K562 (cell line): ENCODE results near the gene HOXC5. TPM values are rescaled to one million over a fixed set of nuclear protein-coding genes. Genes with fewer than 3 reads are reported as not detected.
A peak's percentile ranks its signal among the peaks of the same experiment; 100 is the strongest.

Experiments
- ATAC-seq: fragments of 200-7000 bp; cut with Tn5 transposase; 3 replicates; pipeline ENCODE4 v1.9.1; 2020; ENCODE audit warnings: moderate library complexity
- BruUV-seq: library from RNA; stranded (reverse); fragments of 400-500 nt; replicated peaks from 2 replicates; lab custom pipeline; 2021; lab: Mats Ljungman, UMichigan
- CTCF ChIA-PET: fragments of 300-600 bp; formaldehyde crosslinking; extraction: SDS; loops from one replicate; lab custom pipeline; 2021; ENCODE audit warnings: low intra/inter-chr PET ratio; lab: Yijun Ruan, JAX
- POLR2A ChIA-PET: fragments of 300-600, 350-650 bp; sonication (Branson Sonifier 250); formaldehyde crosslinking; extraction: SDS; loops from one replicate; lab custom pipeline; 2021; ENCODE audit warnings: antibody characterized with exemption, inconsistent platforms; lab: Yijun Ruan, JAX
- DNase-seq, 4 experiments: peaks; one replicate each; pipeline versions ENCODE4 v3.0.0 to v3.0.0-alpha.2; 2011 to 2018; ENCODE audit warnings: low spot score in 3 of 4, mixed read lengths in 3 of 4; ENCODE audit errors: extremely low read depth in 1 of 4
- FAIRE-seq: peaks from 2 replicates; lab custom pipeline; 2011; peaks lifted over from hg19 to GRCh38; lab: Jason Lieb, UNC
- H2AFZ ChIP-seq: 2 replicates; pipeline ENCODE4 v1.6.0; 2011; ENCODE audit warnings: low read depth, low read length, control low read depth, inconsistent platforms
- H3K27ac ChIP-seq: fragments of 200-600 bp; 3 replicates; pipeline ENCODE4 v1.8.0; 2011; ENCODE audit warnings: low read depth, mild to moderate bottlenecking, control low read depth, inconsistent platforms, low read length, moderate library complexity, mixed read lengths; ENCODE audit errors: extremely low read depth
- H3K27me3 ChIP-seq, 2 experiments: fragments of 300-600 bp in 1 of 2; 2 replicates in 1 of 2; 3 replicates in 1 of 2; pipeline versions ENCODE4 v1.6.0 to v1.8.0; 2011; ENCODE audit warnings: inconsistent platforms in 2 of 2, low read length in 2 of 2, mild to moderate bottlenecking in 1 of 2, mixed read lengths in 1 of 2, moderate library complexity in 1 of 2; ENCODE audit not compliant: control insufficient read depth in 2 of 2, insufficient read depth in 2 of 2
- H3K36me3 ChIP-seq: fragments of 300-600 bp; 3 replicates; pipeline ENCODE4 v1.8.0; 2011; ENCODE audit warnings: mild to moderate bottlenecking, low read length, inconsistent platforms; ENCODE audit not compliant: control insufficient read depth, insufficient read depth
- H3K4me1 ChIP-seq, 2 experiments: fragments of 200-600 bp in 1 of 2; replicated peaks in 1 of 2; 2 replicates in 1 of 2; 3 replicates in 1 of 2; pipeline versions ENCODE4 v1.5.1 to v1.8.0; 2011; ENCODE audit warnings: inconsistent platforms in 2 of 2, low read length in 2 of 2, mild to moderate bottlenecking in 1 of 2, mixed read lengths in 1 of 2, moderate library complexity in 1 of 2; ENCODE audit not compliant: control insufficient read depth in 2 of 2, insufficient read depth in 2 of 2
- H3K4me2 ChIP-seq: 2 replicates; pipeline ENCODE4 v1.6.1; 2011; ENCODE audit warnings: low read length, control low read depth, inconsistent platforms, mixed read lengths; ENCODE audit not compliant: insufficient read depth
- H3K4me3 ChIP-seq: fragments of 200-600 bp; sonication (generic), shearing (Covaris generic); 2 replicates; pipeline ENCODE4 v1.5.1; 2016; ENCODE audit warnings: control low read depth, inconsistent platforms
- H3K79me2 ChIP-seq: fragments of 200-600 bp; 3 replicates; pipeline ENCODE4 v1.8.0; 2011; ENCODE audit warnings: low read length, inconsistent platforms; ENCODE audit not compliant: control insufficient read depth, insufficient read depth
- H3K9ac ChIP-seq, 2 experiments: 2 replicates each; pipeline versions ENCODE4 v1.6.0 to v1.6.1; 2011; ENCODE audit warnings: low read depth in 2 of 2, low read length in 2 of 2, control low read depth in 1 of 2, inconsistent platforms in 1 of 2, mild to moderate bottlenecking in 1 of 2, mixed read lengths in 1 of 2; ENCODE audit not compliant: insufficient read depth in 1 of 2
- H3K9me1 ChIP-seq: one replicate; pipeline ENCODE4 v1.6.0; 2011; ENCODE audit warnings: inconsistent platforms, mild to moderate bottlenecking, low read length, moderate library complexity; ENCODE audit not compliant: control insufficient read depth, insufficient read depth
- H3K9me3 ChIP-seq: replicated peaks from 2 replicates; pipeline ENCODE4 v1.5.1; 2011; ENCODE audit warnings: low read depth, low read length, inconsistent platforms; ENCODE audit not compliant: control insufficient read depth, insufficient read depth
- H4K20me1 ChIP-seq: replicated peaks from 2 replicates; pipeline ENCODE4 v1.6.1; 2011; ENCODE audit warnings: low read length, inconsistent platforms, mixed read lengths; ENCODE audit not compliant: control insufficient read depth, insufficient read depth
- CBX2 ChIP-seq: fragments of 200-600 bp; sonication (generic); IDR thresholded peaks from one replicate; pipeline ENCODE4 v1.6.1; 2012; ENCODE audit warnings: mild to moderate bottlenecking, low read length, inconsistent platforms; ENCODE audit not compliant: insufficient read depth, poor library complexity, severe bottlenecking
- EGR1 ChIP-seq: fragments of 450-650 bp; conservative IDR thresholded peaks from 2 replicates; pipeline ENCODE4 v1.6.1; 2017; ENCODE audit warnings: mild to moderate bottlenecking
- GABPB2 ChIP-seq: fragments of 250-450 bp; sonication (Bioruptor Pico); conservative IDR thresholded peaks from 2 replicates; pipeline ENCODE4 v1.5.1; 2021; ENCODE audit warnings: mild to moderate bottlenecking
- KAT2B ChIP-seq: IDR thresholded peaks from one replicate; pipeline ENCODE4 v1.6.1; 2012; ENCODE audit warnings: low read depth, mild to moderate bottlenecking, control low read depth, inconsistent platforms, low read length, moderate library complexity
- NCOA2 ChIP-seq, 2 experiments: fragments of 450-650 bp; IDR thresholded peaks; 2 replicates each; pipeline ENCODE4 v1.6.1; 2018; ENCODE audit warnings: mild to moderate bottlenecking in 2 of 2, moderate library complexity in 1 of 2; ENCODE audit not compliant: partially characterized antibody in 2 of 2
- POLR2AphosphoS2 ChIP-seq: IDR thresholded peaks from 2 replicates; pipeline ENCODE4 v1.6.1; 2012; ENCODE audit warnings: low read length, improper control_type of control experiment
- TCF7L2 ChIP-seq: fragments of 150-350 bp; IDR thresholded peaks from 2 replicates; pipeline ENCODE4 v1.6.1; 2016; ENCODE audit warnings: low read depth, mild to moderate bottlenecking, low read length, moderate library complexity
- ZNF444 ChIP-seq: fragments of 250-450 bp; sonication (Bioruptor Pico); IDR thresholded peaks from 2 replicates; pipeline ENCODE4 v1.4.0; 2020; ENCODE audit warnings: mild to moderate bottlenecking, moderate library complexity
- WGBS: fragments of 100-300 bp; shearing (Covaris generic); methylation state at CpG from one replicate; pipeline ENCODE4 v1.1.6; 2016; ENCODE audit warnings: low coverage, mixed read lengths; ENCODE audit not compliant: insufficient coverage; ENCODE audit errors: missing lambda C conversion rate; 5-methylcytosine and 5-hydroxymethylcytosine counted together
- in situ Hi-C: fragments of 300-500 bp; cut with MboI; formaldehyde crosslinking; loops from 4 replicates; pipeline ENCODE4 v1.15.0; 2018; ENCODE audit warnings: inconsistent platforms, mixed read lengths
- intact Hi-C: fragments of 100-400 bp; cut with micrococcal nuclease; formaldehyde crosslinking; loops from 2 replicates; pipeline ENCODE4 v1.14.2; 2022
- polyA plus RNA-seq, 8 experiments: library from polyadenylated mRNA; depleted of rRNA in 4 of 8; stranded (reverse) in 5 of 8; unstranded in 3 of 8; fragments of >200 nt; fragmentation: Nextera tagmentation in 2 of 8; fragmentation: Illumina TruSeq in 1 of 8; extraction: Ambion mirVana in 2 of 8; extraction: Trizol in 1 of 8; gene quantifications; 2 replicates each; pipeline versions ENCODE4 v1.2.1 to v1.2.3, GENCODE V29; 2011 to 2014; ENCODE audit warnings: inconsistent platforms in 1 of 8, missing spikeins in 1 of 8
- total RNA-seq, 7 experiments: library from RNA; depleted of rRNA in 6 of 7; stranded (reverse); fragments of >200 nt in 6 of 7; fragmentation: Illumina TruSeq in 2 of 7; extraction: Trizol in 2 of 7; gene quantifications; 2 replicates each; pipeline versions ENCODE4 v1.2.1 to v1.2.3, GENCODE V29; 2011 to 2021; ENCODE audit warnings: low replicate concordance in 1 of 7

HOXC5 gene
- total and polyA plus RNA-seq, 9 of the 15 experiments (the other 6 are each of a cell fraction or from before 2014, with no cell fraction given), result 0.10 to 0.44 (median 0.18) TPM; not detected in 4

- no TSS peak for BruUV-seq
- H3K27ac ChIP-seq, result no peak overlapping the region
- FAIRE-seq (no peak), ATAC-seq (no peak), DNase-seq (no peak)
- peaks cover 67 to 69% of the 10 kb centered on the region in 2 experiments for H3K27me3 ChIP-seq
- intact Hi-C loops, result no loop called here
- ChIA-PET CTCF (no interaction called here), POLR2A (interaction anchor here (1.5 kb wide), 1 partner anchor 9 kb away, joined by 7 read pairs; no protein-coding TSS in a partner anchor)
- 0 out of 2 replicates have a peak, but pooled peaks cover 2% of the 10 kb centered on the region for H4K20me1 ChIP-seq
- H3K9ac ChIP-seq, result no peak overlapping the region
- no peak for TF ChIP-seq GABPB2 (CRISPR knock-in tag)
- no peak for TF ChIP-seq NCOA2 (IDR thresholded peaks at IDR 0.05; ENCODE audit: partially characterized antibody in 2 of 2)
- WGBS, result 0% methylated on average over 2 of the region's 2 CpGs
- H3K79me2 ChIP-seq, result no peaks in the 10 kb centered on the region
- H2AFZ ChIP-seq, result no peak overlapping the region
- H3K9me3 ChIP-seq, result no peaks in the 10 kb centered on the region
- no peak overlapping the region for H3K4me2 ChIP-seq
- in situ Hi-C loops, result no loop called here
- H3K4me3 ChIP-seq, result no peak overlapping the region
- peaks cover 0 to 17% of the 10 kb centered on the region in 2 experiments; a peak in 2 of 5 replicates for H3K4me1 ChIP-seq
- H3K9me1 ChIP-seq, result no peaks in the 10 kb centered on the region
- H3K36me3 ChIP-seq, result no peaks in the 10 kb centered on the region
Measured at GRCh38 chr12:54050482-54050810, 17.6 kb downstream of the HOXC5 start.

DNA sequence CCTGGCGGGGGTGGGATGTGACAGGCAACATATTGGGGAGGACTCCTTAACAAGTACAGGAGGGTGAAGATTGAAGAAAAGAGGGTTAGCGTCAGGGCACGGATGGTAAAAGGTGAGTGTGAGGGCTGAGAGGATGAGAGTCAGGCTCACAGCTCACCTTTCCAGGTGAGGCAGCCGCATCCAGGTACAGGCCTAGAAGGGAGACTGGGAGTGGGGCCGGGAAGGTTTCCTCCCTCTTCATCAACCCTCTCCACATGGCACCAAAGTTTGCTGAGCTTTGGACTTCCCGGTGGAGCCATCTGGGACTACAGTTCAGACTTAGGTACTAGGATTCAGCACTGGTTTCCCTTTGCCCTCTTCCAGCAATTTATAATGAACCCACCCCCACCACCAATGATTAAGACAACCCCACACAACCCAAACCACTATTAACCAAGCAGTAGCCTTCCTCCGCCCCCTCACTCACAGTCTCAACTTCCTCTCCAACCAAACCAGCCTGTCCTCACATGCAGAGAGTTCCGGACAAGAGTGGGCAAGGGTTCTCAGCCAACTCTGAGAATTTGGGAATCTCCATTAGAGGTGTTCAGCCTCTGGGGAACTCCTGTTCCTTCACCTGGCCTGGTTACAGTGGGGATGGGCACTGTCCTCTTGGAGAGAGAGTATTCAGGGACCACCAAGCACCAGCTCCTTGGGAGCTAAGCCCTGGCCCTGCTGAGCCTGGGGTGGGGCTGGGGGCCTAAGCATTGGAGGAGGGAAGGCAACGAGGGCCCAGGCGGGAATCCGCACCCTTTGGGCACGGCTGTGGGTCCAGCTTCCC lies 18.4 kb downstream of the HOXC5 start:
- TF ChIP-seq POLR2AphosphoS2, result no peak
- peak; percentile 48 for TF ChIP-seq EGR1
- no peak for TF ChIP-seq KAT2B
- TF ChIP-seq CBX2, result peak; percentile 60
- no peak for TF ChIP-seq TCF7L2
- no peak for TF ChIP-seq ZNF444 (CRISPR knock-in tag)
- CTCF ChIA-PET, result no interaction called here
- WGBS, result 7% methylated on average over 12 of the region's 12 CpGs
- no peak for DNase-seq
- Histone ChIP-seq H4K20me1 (0 out of 2 replicates have a peak, but pooled peaks cover 2% of the 10 kb centered on the region), H3K9me1 (no peaks in the 10 kb centered on the region), H3K27ac (no peak overlapping the region), H3K9ac (no peak overlapping the region), H3K4me3 (no peak overlapping the region), H3K27me3 (peaks cover 61 to 66% of the 10 kb centered on the region in 2 experiments), H2AFZ (no peak overlapping the region), H3K79me2 (no peaks in the 10 kb centered on the region), H3K4me2 (no peak overlapping the region), H3K9me3 (no peaks in the 10 kb centered on the region), H3K4me1 (peaks cover 0 to 17% of the 10 kb centered on the region in 2 experiments; a peak in 2 of 5 replicates), H3K36me3 (no peaks in the 10 kb centered on the region)
- in situ Hi-C loops, result no loop called here
- POLR2A ChIA-PET, result interaction anchor here (0.6 to 1.5 kb wide), 4 partner anchors 10 to 87 kb away, joined by 3 to 7 read pairs (median 3); no protein-coding TSS in a partner anchor
- ATAC-seq, result no peak
- no TSS peak for BruUV-seq
- peak; percentile 62 for FAIRE-seq
- intact Hi-C loops, result no loop called here
